Retinal pigment epithelial cell (primary cell): ENCODE measurements around the gene POU2F2.

Source experiments
- DNase-seq: peaks from one replicate; pipeline ENCODE4 v3.0.0-alpha.2; 2010; ENCODE audit warnings: low read depth
- H3K4me3 ChIP-seq: 2 replicates; pipeline ENCODE4 v1.5.1; 2011; ENCODE audit warnings: mild to moderate bottlenecking, low read length, control low read depth, moderate library complexity
- TF ChIP-seq, protein P1 (sequence below): conservative IDR thresholded peaks from 2 replicates; pipeline ENCODE4 v1.5.1; 2011; ENCODE audit warnings: low read depth, low read length, control low read depth, inconsistent platforms

POU2F2 gene

DNA sequence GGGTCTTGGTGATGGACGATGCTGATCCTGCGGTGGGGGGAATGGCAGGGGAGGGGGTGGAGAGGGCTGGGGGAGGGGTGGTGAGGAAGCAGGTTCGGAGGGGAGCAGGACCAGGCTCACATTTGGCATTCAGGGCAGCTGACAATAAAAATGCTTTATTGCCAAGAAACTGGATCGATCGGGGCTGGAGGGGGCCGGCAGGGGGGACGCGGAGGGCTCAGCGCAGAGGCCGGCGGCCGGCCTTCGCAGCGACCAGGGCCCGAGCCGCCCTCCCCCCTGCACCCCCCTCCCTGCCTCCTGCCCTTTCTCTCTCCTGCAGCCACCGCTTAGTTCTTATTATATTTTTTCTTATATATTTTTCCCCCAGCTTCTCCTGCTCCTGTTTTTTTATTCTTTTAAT lies 18.1 kb upstream of the POU2F2 start:
- DNase-seq = no peak
- no peak overlapping the region for H3K4me3 ChIP-seq
- TF ChIP-seq, protein P1, sequence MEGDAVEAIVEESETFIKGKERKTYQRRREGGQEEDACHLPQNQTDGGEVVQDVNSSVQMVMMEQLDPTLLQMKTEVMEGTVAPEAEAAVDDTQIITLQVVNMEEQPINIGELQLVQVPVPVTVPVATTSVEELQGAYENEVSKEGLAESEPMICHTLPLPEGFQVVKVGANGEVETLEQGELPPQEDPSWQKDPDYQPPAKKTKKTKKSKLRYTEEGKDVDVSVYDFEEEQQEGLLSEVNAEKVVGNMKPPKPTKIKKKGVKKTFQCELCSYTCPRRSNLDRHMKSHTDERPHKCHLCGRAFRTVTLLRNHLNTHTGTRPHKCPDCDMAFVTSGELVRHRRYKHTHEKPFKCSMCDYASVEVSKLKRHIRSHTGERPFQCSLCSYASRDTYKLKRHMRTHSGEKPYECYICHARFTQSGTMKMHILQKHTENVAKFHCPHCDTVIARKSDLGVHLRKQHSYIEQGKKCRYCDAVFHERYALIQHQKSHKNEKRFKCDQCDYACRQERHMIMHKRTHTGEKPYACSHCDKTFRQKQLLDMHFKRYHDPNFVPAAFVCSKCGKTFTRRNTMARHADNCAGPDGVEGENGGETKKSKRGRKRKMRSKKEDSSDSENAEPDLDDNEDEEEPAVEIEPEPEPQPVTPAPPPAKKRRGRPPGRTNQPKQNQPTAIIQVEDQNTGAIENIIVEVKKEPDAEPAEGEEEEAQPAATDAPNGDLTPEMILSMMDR = no peak

DNA sequence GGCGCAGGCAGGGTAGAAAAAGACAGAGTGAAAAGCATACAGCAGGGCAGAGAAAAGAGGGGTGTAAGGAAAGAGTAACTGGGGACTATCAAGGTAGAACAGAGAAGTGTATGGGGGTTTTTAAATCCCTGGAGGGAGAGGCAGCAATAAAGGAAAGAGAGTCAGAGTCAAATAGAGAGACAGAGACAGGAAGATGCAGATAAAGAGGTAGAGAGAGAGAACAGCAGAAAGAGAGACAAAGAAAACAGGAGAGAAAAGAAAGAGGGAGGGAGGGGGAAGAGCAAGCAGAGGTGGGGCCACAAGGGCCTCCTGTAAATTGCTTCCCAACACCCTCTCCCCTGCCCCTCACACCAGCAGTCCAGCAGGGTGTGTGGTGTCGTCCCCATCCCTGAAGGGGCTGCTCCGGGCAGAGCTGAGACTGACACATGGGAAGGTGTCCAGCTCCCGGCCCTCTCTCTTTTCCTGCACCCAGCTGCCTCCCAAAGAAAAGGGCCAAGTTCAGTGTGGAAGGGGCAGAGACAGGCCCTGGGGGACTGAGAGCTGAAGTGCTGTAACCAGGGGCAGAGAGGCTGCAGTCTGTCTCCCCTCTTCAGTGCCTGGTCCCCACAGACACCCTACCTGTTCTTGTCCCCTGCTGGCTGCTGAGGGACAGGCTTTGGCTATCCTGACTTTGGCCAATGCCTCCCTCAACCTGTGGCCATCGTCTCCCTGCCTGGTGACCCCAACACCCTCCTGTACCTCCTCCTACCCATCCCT lies 17.4 kb upstream of the POU2F2 start:
- no peak for DNase-seq
- H3K4me3 ChIP-seq = no peak overlapping the region
- TF ChIP-seq, protein P1 = no peak

DNA sequence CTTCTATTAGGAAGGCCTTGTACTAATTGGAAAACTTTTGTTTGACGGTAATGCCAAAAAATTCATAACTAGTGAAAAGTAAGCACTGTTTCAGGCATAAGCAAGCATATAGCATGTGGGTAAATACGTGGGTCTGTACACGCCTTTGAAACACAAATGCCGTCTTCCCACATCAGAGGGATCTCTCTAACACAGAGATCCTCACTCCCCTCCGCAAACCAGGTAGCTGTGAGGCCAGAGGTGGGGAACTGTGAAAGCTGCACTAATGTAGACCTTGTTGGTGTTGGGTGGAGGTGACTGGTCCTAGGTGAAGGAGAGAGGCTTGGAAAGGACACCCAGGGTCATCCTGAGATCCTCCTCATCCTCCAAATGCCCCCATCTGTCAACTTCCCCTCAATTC lies 16.0 kb upstream of the POU2F2 start:
- TF ChIP-seq, protein P1 = no peak
- DNase-seq = no peak
- no peak overlapping the region for H3K4me3 ChIP-seq

DNA sequence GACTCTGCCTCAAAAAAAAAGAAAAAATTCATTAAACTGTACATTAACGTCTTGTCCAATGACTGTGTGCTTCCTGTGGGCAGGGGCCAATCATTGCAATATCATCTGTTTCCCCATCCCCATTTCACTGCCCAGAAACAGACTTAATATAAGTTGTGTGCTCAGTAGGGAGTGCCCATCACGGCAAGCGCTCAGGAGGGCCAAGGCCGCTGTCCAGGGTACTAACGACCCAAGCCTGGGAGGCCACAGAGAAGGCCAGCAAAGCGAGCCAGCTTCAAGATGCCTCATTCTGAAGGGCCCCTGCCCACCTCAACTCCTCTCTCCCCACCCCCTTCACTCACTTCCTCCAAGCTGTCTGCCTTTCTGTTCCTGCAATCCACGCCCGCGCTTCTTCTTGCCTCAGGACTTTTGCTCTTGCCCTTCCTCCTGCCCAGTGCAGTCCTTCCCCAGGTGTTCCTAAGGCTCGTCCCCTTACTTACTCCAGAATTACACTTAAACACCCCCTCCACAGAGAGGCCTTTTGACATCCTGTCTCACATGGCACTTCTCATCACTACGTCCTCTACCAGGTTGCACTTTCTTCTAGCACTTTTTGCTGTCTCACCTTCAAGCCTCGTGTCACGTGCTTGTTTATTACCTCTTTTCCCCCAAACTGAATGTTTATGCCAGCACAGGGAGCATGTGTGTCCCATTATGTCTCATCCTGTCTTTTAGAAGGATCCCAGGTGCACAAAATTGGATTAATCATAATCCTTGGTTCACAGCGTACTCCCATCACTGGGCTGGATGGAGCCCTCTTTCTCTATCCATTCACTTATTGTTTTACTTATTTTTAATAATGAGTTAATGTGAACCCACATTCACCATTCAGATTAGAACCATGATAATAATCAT lies 11.3 kb upstream of the POU2F2 start:
- TF ChIP-seq, protein P1 = no peak
- no peak for DNase-seq
- no peak overlapping the region for H3K4me3 ChIP-seq

DNA sequence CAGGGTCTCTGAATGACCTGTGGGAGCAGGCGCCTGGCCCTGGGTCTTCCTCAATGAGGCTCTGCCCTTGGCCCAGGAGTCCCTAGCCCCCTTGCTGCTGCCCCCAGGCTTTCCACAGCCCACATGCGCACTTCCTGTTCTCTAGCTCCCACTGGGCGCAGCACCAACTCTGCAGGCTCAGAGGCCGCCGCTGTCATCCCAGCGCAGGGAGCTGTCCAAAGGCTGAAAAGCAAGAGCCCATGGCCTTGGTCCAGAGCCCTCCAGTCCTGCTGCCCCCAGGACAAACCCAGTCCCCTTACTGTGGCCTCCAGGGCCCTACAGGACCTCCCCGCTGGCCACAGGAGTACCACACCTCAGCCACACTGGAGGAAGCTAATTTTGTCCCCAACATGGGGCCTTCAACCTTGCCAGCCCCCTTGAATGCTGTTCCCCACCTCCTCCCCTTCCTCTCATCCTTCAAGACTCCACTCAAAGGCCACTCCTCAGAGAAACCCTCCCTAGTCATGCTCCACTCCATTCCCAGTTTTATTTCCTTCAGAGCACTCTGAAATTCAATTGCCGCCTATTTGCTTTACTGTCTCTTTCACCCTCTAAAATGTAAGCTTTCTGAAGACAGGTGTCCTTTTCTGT lies 8.0 kb upstream of the POU2F2 start:
- H3K4me3 ChIP-seq = no peak overlapping the region
- DNase-seq = no peak
- TF ChIP-seq, protein P1 = peak; percentile 2

DNA sequence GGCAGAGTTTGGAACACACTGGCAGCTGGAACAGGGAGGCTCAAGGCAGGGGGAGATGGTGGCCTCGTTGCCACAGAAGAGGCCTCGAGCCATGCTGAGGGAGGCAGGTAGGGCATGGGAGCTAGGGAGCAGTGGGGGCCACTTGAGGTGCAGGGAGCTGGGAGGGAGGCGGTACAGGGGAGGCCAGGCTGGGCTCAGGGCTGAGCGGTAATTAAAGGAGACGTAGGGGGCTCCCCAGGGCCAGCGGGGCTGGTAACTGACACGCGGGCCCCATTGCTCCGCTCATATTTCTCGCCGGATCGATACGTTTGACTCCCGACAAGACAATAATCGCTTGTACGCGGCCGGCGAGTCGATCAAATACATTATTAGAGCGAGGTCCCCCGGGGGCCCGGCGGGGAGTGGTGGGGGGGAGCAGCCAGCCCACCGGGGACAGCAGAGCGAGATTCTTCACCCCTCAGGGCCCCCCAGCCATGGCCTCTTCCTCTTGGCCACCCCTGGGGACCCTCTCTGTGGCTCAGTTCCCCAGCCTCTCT lies 2.4 kb upstream of the POU2F2 start:
- H3K4me3 ChIP-seq = no peak overlapping the region
- DNase-seq = no peak
- TF ChIP-seq, protein P1 = no peak
